RWPE2 (cell line): Measurements from ENCODE around the gene NR6A1.

Experiments used
- ATAC-seq: fragments of 200-7000 bp; cut with Tn5 transposase; 3 replicates; pipeline ENCODE4 v1.9.1; 2021; ENCODE audit warnings: low read depth
- DNase-seq: peaks from one replicate; pipeline ENCODE4 v3.0.0-alpha.2; 2020; ENCODE audit warnings: low spot score
- H3K27ac ChIP-seq: fragments of 450-650 bp; 2 replicates; pipeline ENCODE4 v1.5.1; 2017; ENCODE audit warnings: mild to moderate bottlenecking; ENCODE audit not compliant: poor library complexity, severe bottlenecking
- H3K27me3 ChIP-seq: fragments of 250-450 bp; sonication (Bioruptor Pico); 2 replicates; pipeline ENCODE4 v1.5.1; 2021; ENCODE audit warnings: mild to moderate bottlenecking, moderate library complexity; ENCODE audit not compliant: insufficient read depth, poor library complexity, severe bottlenecking
- H3K36me3 ChIP-seq: fragments of 250-450 bp; sonication (Bioruptor Pico); 2 replicates; pipeline ENCODE4 v1.5.1; 2020; ENCODE audit warnings: low read depth, mild to moderate bottlenecking, moderate library complexity
- H3K4me1 ChIP-seq: fragments of 250-450 bp; sonication (Bioruptor Pico); 2 replicates; pipeline ENCODE4 v1.5.1; 2021; ENCODE audit warnings: mild to moderate bottlenecking, moderate library complexity; ENCODE audit not compliant: insufficient read depth, poor library complexity, severe bottlenecking
- H3K4me3 ChIP-seq: fragments of 250-450 bp; sonication (Bioruptor Pico); 2 replicates; pipeline ENCODE4 v1.5.1; 2021; ENCODE audit warnings: mild to moderate bottlenecking, moderate library complexity; ENCODE audit not compliant: severe bottlenecking
- H3K9me3 ChIP-seq: fragments of 250-450 bp; sonication (Bioruptor Pico); 2 replicates; pipeline ENCODE4 v1.5.1; 2021; ENCODE audit warnings: mild to moderate bottlenecking, moderate library complexity; ENCODE audit not compliant: severe bottlenecking
- CTCF ChIP-seq: fragments of 450-650 bp; IDR thresholded peaks from one replicate; pipeline ENCODE4 v1.5.1; 2017; ENCODE audit warnings: mild to moderate bottlenecking, moderate library complexity; ENCODE audit not compliant: poor library complexity, severe bottlenecking

NR6A1 gene

GRCh38 chr9:124593200-124593599 is 177.9 kb downstream of the NR6A1 start:
- H3K9me3 ChIP-seq: no peaks in the 10 kb centered on the region
- no peak overlapping the region for H3K4me3 ChIP-seq
- H3K27me3 ChIP-seq: no peaks in the 10 kb centered on the region
- no peak for TF ChIP-seq CTCF
- ATAC-seq (no peak), DNase-seq (no peak)
- peaks cover 3% of the 10 kb centered on the region for H3K4me1 ChIP-seq
- no peak overlapping the region for H3K27ac ChIP-seq
- no peaks in the 10 kb centered on the region for H3K36me3 ChIP-seq

GRCh38 chr9:124590889-124591641 is 180.0 kb downstream of the NR6A1 start:
- DNase-seq (no peak), ATAC-seq (no peak)
- Histone ChIP-seq H3K27ac (no peak overlapping the region), H3K4me3 (no peak overlapping the region), H3K36me3 (no peaks in the 10 kb centered on the region), H3K9me3 (no peaks in the 10 kb centered on the region), H3K4me1 (peaks cover 3% of the 10 kb centered on the region), H3K27me3 (no peaks in the 10 kb centered on the region)
- no peak for TF ChIP-seq CTCF

- TF ChIP-seq CTCF: no peak
- no peaks in the 10 kb centered on the region for H3K4me1 ChIP-seq
- no peak for DNase-seq
- no peak overlapping the region for H3K27ac ChIP-seq
- no peak overlapping the region for H3K4me3 ChIP-seq
- H3K27me3 ChIP-seq: no peaks in the 10 kb centered on the region
- ATAC-seq: no peak
- no peaks in the 10 kb centered on the region for H3K9me3 ChIP-seq
- no peaks in the 10 kb centered on the region for H3K36me3 ChIP-seq
Measured at GRCh38 chr9:124584631-124585030, 186.5 kb downstream of the NR6A1 start.

GRCh38 chr9:124583134-124583533 is 188.0 kb downstream of the NR6A1 start:
- TF ChIP-seq CTCF: no peak
- Histone ChIP-seq H3K27me3 (no peaks in the 10 kb centered on the region), H3K27ac (no peak overlapping the region), H3K36me3 (no peaks in the 10 kb centered on the region), H3K9me3 (no peaks in the 10 kb centered on the region), H3K4me3 (no peak overlapping the region), H3K4me1 (no peaks in the 10 kb centered on the region)
- DNase-seq (no peak), ATAC-seq (no peak)

GRCh38 chr9:124580186-124580585 is 190.9 kb downstream of the NR6A1 start:
- Histone ChIP-seq H3K27me3 (no peaks in the 10 kb centered on the region), H3K4me1 (peaks cover 5% of the 10 kb centered on the region), H3K9me3 (no peaks in the 10 kb centered on the region), H3K36me3 (no peaks in the 10 kb centered on the region), H3K4me3 (no peak overlapping the region), H3K27ac (no peak overlapping the region)
- ATAC-seq: no peak
- DNase-seq: no peak
- TF ChIP-seq CTCF: no peak
